Glomerular visceral epithelial cell (primary cell): ENCODE measurements around the gene ASPHD1.

ENCODE experiments used
- DNase-seq: peaks from one replicate; pipeline ENCODE4 v3.0.0-alpha.2; 2016; ENCODE audit errors: extremely low spot score

Gene ASPHD1

DNA sequence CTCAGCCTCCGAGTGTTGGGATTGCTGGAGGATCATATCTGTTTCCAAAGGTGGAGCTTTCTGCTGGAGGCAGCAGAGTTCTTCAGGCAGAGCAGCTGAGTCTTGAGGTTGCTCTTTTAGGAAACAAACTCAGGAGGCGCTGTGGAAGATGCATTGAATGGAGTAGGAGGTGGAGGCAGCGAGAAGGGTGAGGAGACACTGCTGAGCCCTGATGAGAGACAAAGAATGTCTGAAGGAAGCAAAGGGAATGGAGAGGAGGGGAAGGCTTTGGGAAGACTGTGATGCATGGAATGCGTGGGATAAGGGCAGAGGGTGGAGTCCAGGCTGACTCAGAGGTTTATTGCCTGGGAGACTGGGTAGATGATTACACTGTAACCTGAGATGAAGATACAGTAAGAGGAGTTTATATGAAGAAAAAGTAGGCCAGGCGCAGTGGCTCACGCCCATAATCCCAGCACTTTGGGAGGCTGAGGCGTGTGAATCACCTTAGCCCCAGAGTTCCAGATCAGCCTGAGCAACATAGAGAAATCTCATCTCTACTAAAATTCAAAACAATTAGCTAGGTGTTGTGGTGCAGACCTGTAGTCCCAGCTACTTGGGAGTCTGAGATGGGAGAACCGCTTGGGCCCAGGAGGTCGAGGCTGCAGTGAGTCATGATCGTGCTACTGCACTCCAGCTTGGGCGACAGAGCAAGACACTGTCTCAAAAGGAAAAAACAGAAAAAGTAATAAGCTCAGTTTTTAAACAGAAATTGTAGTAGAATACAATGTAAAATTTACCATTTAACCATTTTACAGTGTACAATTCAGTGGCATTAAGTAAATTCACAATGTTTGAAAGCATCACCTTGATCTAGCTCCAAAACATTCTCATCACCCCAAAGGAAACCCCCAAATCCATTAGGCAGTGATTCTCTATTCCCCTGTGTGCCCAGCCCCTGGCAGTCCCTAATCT lies 43.8 kb downstream of the ASPHD1 start:
- peak; percentile 95 for DNase-seq

DNA sequence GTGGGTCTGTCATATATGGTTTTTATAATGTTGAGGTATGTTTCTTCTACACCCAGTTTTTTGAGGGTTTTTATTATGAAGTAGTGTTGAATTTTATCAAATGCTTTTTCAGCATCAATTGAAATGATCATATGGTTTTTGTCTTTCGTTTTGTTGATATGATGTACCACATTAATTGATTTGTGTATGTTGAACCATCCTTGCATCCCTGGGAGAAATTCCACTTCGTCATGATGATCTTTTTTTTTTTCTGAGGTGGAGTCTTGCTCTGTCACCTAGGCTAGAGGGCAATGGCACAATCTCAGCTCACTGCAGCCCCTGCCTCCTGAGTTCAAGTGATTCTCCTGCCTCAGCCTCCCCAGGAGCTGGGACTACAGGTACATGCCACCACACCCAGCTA lies 47.6 kb downstream of the ASPHD1 start:
- DNase-seq, result no peak

DNA sequence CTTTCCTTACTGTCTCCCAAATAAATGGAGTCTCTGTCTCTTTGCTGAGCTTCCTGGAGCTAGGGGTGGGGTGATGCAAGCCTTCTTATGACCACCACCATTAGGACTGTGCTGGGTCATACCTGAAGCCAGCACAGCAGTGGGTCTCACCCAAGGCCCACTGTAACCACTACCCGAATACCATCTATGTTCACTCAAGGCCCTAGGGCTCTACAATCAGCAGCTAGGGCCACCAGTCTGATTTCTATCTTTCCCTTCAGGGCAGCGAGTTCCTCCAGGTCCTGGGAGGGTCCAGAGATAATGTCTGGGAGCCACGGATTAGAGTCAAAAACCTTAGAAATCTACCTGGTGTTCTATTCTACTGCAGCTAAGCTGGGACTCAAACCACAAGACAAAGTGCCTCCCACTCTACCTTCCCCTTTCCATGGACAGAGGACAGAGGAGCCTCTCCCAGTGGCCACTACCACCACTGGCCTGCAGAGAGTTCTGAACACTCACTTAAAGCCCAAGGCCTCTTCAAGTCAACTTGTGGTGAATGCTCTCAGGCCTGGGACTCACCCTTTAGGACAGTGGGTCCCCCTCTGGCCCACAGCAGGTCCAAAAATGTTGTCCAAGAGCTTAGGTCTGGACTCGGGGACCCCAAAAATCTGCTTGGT lies 50.6 kb downstream of the ASPHD1 start:
- DNase-seq, result no peak

DNA sequence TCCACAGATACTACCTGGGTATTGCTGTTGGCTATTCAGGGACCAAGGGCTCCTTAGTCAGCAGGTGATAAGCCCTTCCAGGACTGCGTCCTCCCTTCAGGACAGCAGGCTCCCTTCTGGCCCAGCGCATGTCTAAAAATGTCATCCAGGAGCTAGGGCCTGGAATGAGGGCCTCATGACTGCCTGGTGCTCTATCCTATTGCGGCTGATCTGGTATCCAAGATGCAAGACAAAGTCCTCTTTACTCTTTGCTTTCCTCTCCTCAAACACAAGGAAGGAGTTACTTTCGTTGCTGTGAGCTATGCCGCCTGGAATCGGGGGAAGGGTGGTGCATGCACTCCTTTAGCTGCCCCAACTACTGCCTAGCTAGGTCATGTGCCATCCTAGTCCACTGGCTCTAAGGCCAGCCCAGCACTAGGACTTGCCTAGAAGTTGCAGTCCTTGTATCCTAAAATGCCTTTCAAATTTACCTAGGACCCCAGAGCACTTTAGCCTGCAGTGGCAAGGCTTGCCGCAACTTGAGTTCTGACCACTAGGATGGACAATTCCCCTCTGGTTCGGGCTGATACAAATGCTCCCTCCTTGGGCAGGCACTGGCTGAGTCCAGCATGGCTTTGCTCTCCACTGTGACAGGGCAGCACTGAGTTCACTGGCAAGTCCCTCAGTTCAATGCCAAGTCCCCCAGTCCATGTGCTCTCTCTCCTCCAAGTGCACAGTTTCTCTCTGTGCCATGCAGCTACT lies 51.5 kb downstream of the ASPHD1 start:
- no peak for DNase-seq
